GM12864 (cell line): Measurements from ENCODE around the gene TEX2.
"Not testable (repeated sequence)": the region's sequence is repeated elsewhere in the genome, so short reads cannot be mapped to it uniquely, and the experiment has no call there.

ENCODE experiments used
- DNase-seq: peaks from one replicate; pipeline ENCODE4 v3.0.0-alpha.2; 2011; ENCODE audit warnings: low read depth
- H3K4me3 ChIP-seq: 2 replicates; pipeline ENCODE4 v1.5.1; 2011; ENCODE audit warnings: mild to moderate bottlenecking, low read depth, low read length, control low read depth
- CTCF ChIP-seq: IDR thresholded peaks from 2 replicates; pipeline ENCODE4 v1.5.1; 2011; ENCODE audit warnings: low read depth, mild to moderate bottlenecking, moderate library complexity, low read length, control low read depth, inconsistent platforms; ENCODE audit errors: missing control alignments

Gene TEX2

GRCh38 chr17:64221679-64222078 lies 41.4 kb downstream of the TEX2 start:
- no peak overlapping the region for H3K4me3 ChIP-seq
- DNase-seq = no peak
- TF ChIP-seq CTCF = no peak

- not testable (repeated sequence) for DNase-seq
Observed at GRCh38 chr17:64220604-64221003, 42.5 kb downstream of the TEX2 start.

GRCh38 chr17:64219571-64219970 lies 43.5 kb downstream of the TEX2 start:
- H3K4me3 ChIP-seq = no peak overlapping the region
- no peak for TF ChIP-seq CTCF
- no peak for DNase-seq

More at GRCh38 chr17:64220604-64221003, 42.5 kb downstream of the TEX2 start:
- not testable (repeated sequence) for H3K4me3 ChIP-seq

GRCh38 chr17:64218066-64218465 lies 45.0 kb downstream of the TEX2 start:
- no peak overlapping the region for H3K4me3 ChIP-seq
- TF ChIP-seq CTCF = no peak
- peak; percentile 59 for DNase-seq

GRCh38 chr17:64217249-64217691 lies 45.8 kb downstream of the TEX2 start:
- DNase-seq = no peak
- H3K4me3 ChIP-seq = no peak overlapping the region
- TF ChIP-seq CTCF = no peak

GRCh38 chr17:64216338-64217248 lies 46.5 kb downstream of the TEX2 start:
- peak; percentile 40 for TF ChIP-seq CTCF
- H3K4me3 ChIP-seq = no peak overlapping the region
- DNase-seq = peak; percentile 26

GRCh38 chr17:64216000-64216337 lies 47.1 kb downstream of the TEX2 start:
- TF ChIP-seq CTCF = no peak
- H3K4me3 ChIP-seq = no peak overlapping the region
- no peak for DNase-seq
